Erythroblast (primary cell): ENCODE results near the gene RASL12.

Experiments used
- GATA1 ChIP-seq: IDR thresholded peaks from 2 replicates; pipeline ENCODE4 v1.6.1; 2011; ENCODE audit warnings: low read depth, mild to moderate bottlenecking, control low read depth, low read length, moderate library complexity
- POLR2A ChIP-seq: IDR thresholded peaks from 2 replicates; pipeline ENCODE4 v1.6.1; 2011; ENCODE audit warnings: mild to moderate bottlenecking, low read length

GRCh38 chr15:65100442-65100841 is 32.7 kb upstream of the RASL12 start:
- TF ChIP-seq POLR2A (no peak), GATA1 (no peak)
